WTC11 (cell line): Measurements from ENCODE around the gene PRPH.

Source experiments
- CTCF ChIP-seq: fragments of 200-600 bp; IDR thresholded peaks from 2 replicates; pipeline ENCODE4 v1.8.0; 2022; ENCODE audit warnings: antibody characterized with exemption
- SP1 ChIP-seq: sonication (generic); formaldehyde crosslinking; conservative IDR thresholded peaks from 2 replicates; pipeline ENCODE4 v1.8.1; 2022; ENCODE audit warnings: missing genetic modification reagents

- no peak for TF ChIP-seq CTCF
- no peak for TF ChIP-seq SP1 (CRISPR knock-in tag)
Measured at GRCh38 chr12:49340971-49341776, 46.2 kb downstream of the PRPH start.
